GM23338 (cell line): ENCODE measurements around the gene GFER. TPM values are rescaled to one million over a fixed set of nuclear protein-coding genes. Genes with fewer than 3 reads are reported as not detected.

Experiments used
- ATAC-seq: fragments of 200-7000 bp; cut with Tn5 transposase; 3 replicates; pipeline ENCODE4 v1.9.1; 2020
- DNase-seq: peaks from one replicate; pipeline ENCODE4 v3.0.0-alpha.2; 2015; ENCODE audit warnings: low spot score
- H2AFZ ChIP-seq: fragments of 200-600 bp; sonication (generic); 2 replicates; pipeline ENCODE4 v1.8.0; 2016; ENCODE audit warnings: antibody characterized with exemption, mild to moderate bottlenecking, moderate library complexity
- H3F3A ChIP-seq: fragments of 200-600 bp; sonication (generic); replicated peaks from 2 replicates; pipeline ENCODE4 v1.8.0; 2017; ENCODE audit warnings: antibody characterized with exemption, mixed run types, low read depth
- H3K27ac ChIP-seq: fragments of 200-600 bp; sonication (generic); 2 replicates; pipeline ENCODE4 v1.6.1; 2016; ENCODE audit warnings: low read depth
- H3K27me3 ChIP-seq: fragments of 200-600 bp; sonication (generic); 2 replicates; pipeline ENCODE4 v1.8.0; 2016; ENCODE audit warnings: mild to moderate bottlenecking, mixed run types, moderate library complexity; ENCODE audit not compliant: insufficient read depth
- H3K36me3 ChIP-seq: fragments of 200-600 bp; sonication (generic); 2 replicates; pipeline ENCODE4 v1.8.0; 2016; ENCODE audit warnings: mild to moderate bottlenecking; ENCODE audit not compliant: insufficient read depth
- H3K4me1 ChIP-seq: fragments of 200-600 bp; sonication (generic); 2 replicates; pipeline ENCODE4 v1.8.0; 2016; ENCODE audit warnings: mild to moderate bottlenecking, moderate library complexity; ENCODE audit not compliant: insufficient read depth
- H3K4me2 ChIP-seq: fragments of 200-600 bp; sonication (generic); 2 replicates; pipeline ENCODE4 v1.7.1; 2017; ENCODE audit warnings: mixed run types
- H3K4me3 ChIP-seq: fragments of 200-600 bp; sonication (generic); 2 replicates; pipeline ENCODE4 v1.6.1; 2016; ENCODE audit warnings: mixed run types
- H3K79me2 ChIP-seq: fragments of 200-600 bp; sonication (generic); replicated peaks from 2 replicates; pipeline ENCODE4 v1.8.0; 2017; ENCODE audit warnings: mild to moderate bottlenecking; ENCODE audit not compliant: insufficient read depth
- H3K9me2 ChIP-seq: fragments of 200-600 bp; sonication (generic); 2 replicates; pipeline ENCODE4 v1.8.0; 2017; ENCODE audit not compliant: insufficient read depth
- H4K20me1 ChIP-seq: fragments of 200-600 bp; sonication (generic); replicated peaks from 2 replicates; pipeline ENCODE4 v1.8.0; 2017; ENCODE audit warnings: mild to moderate bottlenecking; ENCODE audit not compliant: insufficient read depth
- H3K27ac Mint-ChIP-seq: 2 replicates; pipeline ENCODE4 v1.8.0; 2020; ENCODE audit warnings: inconsistent platforms, mild to moderate bottlenecking, moderate library complexity, mixed read lengths
- H3K27me3 Mint-ChIP-seq: 3 replicates; pipeline ENCODE4 v1.8.0; 2022; ENCODE audit warnings: low read depth, mild to moderate bottlenecking, moderate library complexity, mixed read lengths, inconsistent platforms; ENCODE audit not compliant: insufficient read depth, poor library complexity
- H3K36me3 Mint-ChIP-seq: 3 replicates; pipeline ENCODE4 v1.8.0; 2021; ENCODE audit warnings: low read depth, mild to moderate bottlenecking, inconsistent platforms, moderate library complexity, mixed read lengths
- H3K4me1 Mint-ChIP-seq: 3 replicates; pipeline ENCODE4 v1.8.0; 2020; ENCODE audit warnings: mild to moderate bottlenecking, inconsistent platforms, mixed read lengths
- H3K4me3 Mint-ChIP-seq: 3 replicates; pipeline ENCODE4 v1.8.0; 2021; ENCODE audit warnings: moderate library complexity, mild to moderate bottlenecking, inconsistent platforms, mixed read lengths
- H3K9me3 Mint-ChIP-seq: 3 replicates; pipeline ENCODE4 v1.8.0; 2020; ENCODE audit warnings: moderate library complexity, mild to moderate bottlenecking, inconsistent platforms, mixed read lengths
- CREB1 ChIP-seq: fragments of 250-450 bp; sonication (Bioruptor Pico); IDR thresholded peaks from 2 replicates; pipeline ENCODE4 v1.5.0; 2020; ENCODE audit warnings: low read depth, mild to moderate bottlenecking, moderate library complexity
- CTCF ChIP-seq, 2 experiments: fragments of 200-600 bp in 1 of 2; sonication (generic) in 1 of 2; conservative IDR thresholded peaks; 2 replicates each; pipeline versions ENCODE4 v1.5.1 to v1.6.1; 2016 to 2017; ENCODE audit warnings: antibody characterized with exemption in 2 of 2, low read depth in 2 of 2, mild to moderate bottlenecking in 2 of 2, moderate library complexity in 1 of 2
- ETS1 ChIP-seq: IDR thresholded peaks from 2 replicates; pipeline ENCODE4 v1.6.1; 2016; ENCODE audit warnings: antibody characterized with exemption
- EZH2 ChIP-seq: fragments of 200-600 bp; sonication (generic); IDR thresholded peaks from one replicate; pipeline ENCODE4 v1.8.0; 2017; ENCODE audit warnings: antibody characterized with exemption, mild to moderate bottlenecking, low read depth; ENCODE audit not compliant: unreplicated experiment
- EZH2phosphoT487 ChIP-seq: fragments of 200-600 bp; sonication (generic); IDR thresholded peaks from one replicate; pipeline ENCODE4 v1.8.1; 2018; ENCODE audit warnings: antibody characterized with exemption; ENCODE audit not compliant: unreplicated experiment
- NANOG ChIP-seq: IDR thresholded peaks from 2 replicates; pipeline ENCODE4 v1.6.1; 2016; ENCODE audit warnings: antibody characterized with exemption, borderline replicate concordance
- POLR2AphosphoS5 ChIP-seq: IDR thresholded peaks from 2 replicates; pipeline ENCODE4 v1.6.1; 2016; ENCODE audit warnings: antibody characterized with exemption, low read depth
- STAT1 ChIP-seq: IDR thresholded peaks from one replicate; pipeline ENCODE4 v1.6.1; 2016; ENCODE audit warnings: antibody characterized with exemption; ENCODE audit not compliant: unreplicated experiment
- polyA plus RNA-seq: library from polyadenylated mRNA; unstranded; fragments of >200 nt; fragmentation: Nextera tagmentation; extraction: Ambion mirVana; gene quantifications from 2 replicates; pipeline ENCODE4 v1.2.1, GENCODE V29; 2016
- total RNA-seq: library from RNA; depleted of rRNA; stranded (reverse); fragments of >200 nt; shearing (Covaris generic); gene quantifications from 2 replicates; pipeline ENCODE4 v1.2.3, GENCODE V29; 2014

GFER gene
- total and polyA plus RNA-seq, 2 experiments from 2014 or later = 40.1 to 64.5 TPM

- Histone ChIP-seq H3K79me2 (peaks cover 31% of the 10 kb centered on the region), H3K9me2 (no peaks in the 10 kb centered on the region), H3K4me3 (peak within 1 kb of the TSS; percentile 89), H3K4me1 (peaks cover 33% of the 10 kb centered on the region; the same call in 1 of the 2 replicates), H3K27ac (peak within 1 kb of the TSS; percentile 84), H2AFZ (peak within 1 kb of the TSS; percentile 97), H3K27me3 (no peaks in the 10 kb centered on the region), H3F3A (peaks cover 49% of the 10 kb centered on the region), H4K20me1 (peaks cover 27% of the 10 kb centered on the region), H3K4me2 (peak within 1 kb of the TSS; percentile 91), H3K36me3 (peaks cover 25% of the 10 kb centered on the region)
- H3K27ac Mint-ChIP-seq = peak within 1 kb of the TSS; percentile 90
- ATAC-seq (peak; percentile 60), DNase-seq (peak; percentile 92)
- peaks cover 33% of the 10 kb centered on the region for H3K4me1 Mint-ChIP-seq
- H3K9me3 Mint-ChIP-seq = peaks cover 8% of the 10 kb centered on the region; the same call in 2 of the 3 replicates
- peak within 1 kb of the TSS; percentile 92 for H3K4me3 Mint-ChIP-seq
- peaks cover 52% of the 10 kb centered on the region for H3K27me3 Mint-ChIP-seq
- TF ChIP-seq POLR2AphosphoS5 (peak; percentile 96), ETS1 (peak; percentile 69; the same call in 1 of the 2 replicates), STAT1 (no peak), CREB1 (CRISPR knock-in tag) (peak; percentile 76), CTCF (conservative IDR thresholded peaks at IDR 0.05; ENCODE audit: low read depth in 2 of 2) (peak; percentile 44 to 70; a peak in 3 of 4 replicates), NANOG (no peak)
- H3K36me3 Mint-ChIP-seq = peaks cover 42% of the 10 kb centered on the region
Observed at GRCh38 chr16:1959269-1960039, 24.5 kb upstream of the GFER start, which contains the start of gene NDUFB10. Gene NDUFB10, plus strand, starts transcription at chr16:1959538. Its CDS starts 87 bp downstream, at chr16:1959625.

DNA sequence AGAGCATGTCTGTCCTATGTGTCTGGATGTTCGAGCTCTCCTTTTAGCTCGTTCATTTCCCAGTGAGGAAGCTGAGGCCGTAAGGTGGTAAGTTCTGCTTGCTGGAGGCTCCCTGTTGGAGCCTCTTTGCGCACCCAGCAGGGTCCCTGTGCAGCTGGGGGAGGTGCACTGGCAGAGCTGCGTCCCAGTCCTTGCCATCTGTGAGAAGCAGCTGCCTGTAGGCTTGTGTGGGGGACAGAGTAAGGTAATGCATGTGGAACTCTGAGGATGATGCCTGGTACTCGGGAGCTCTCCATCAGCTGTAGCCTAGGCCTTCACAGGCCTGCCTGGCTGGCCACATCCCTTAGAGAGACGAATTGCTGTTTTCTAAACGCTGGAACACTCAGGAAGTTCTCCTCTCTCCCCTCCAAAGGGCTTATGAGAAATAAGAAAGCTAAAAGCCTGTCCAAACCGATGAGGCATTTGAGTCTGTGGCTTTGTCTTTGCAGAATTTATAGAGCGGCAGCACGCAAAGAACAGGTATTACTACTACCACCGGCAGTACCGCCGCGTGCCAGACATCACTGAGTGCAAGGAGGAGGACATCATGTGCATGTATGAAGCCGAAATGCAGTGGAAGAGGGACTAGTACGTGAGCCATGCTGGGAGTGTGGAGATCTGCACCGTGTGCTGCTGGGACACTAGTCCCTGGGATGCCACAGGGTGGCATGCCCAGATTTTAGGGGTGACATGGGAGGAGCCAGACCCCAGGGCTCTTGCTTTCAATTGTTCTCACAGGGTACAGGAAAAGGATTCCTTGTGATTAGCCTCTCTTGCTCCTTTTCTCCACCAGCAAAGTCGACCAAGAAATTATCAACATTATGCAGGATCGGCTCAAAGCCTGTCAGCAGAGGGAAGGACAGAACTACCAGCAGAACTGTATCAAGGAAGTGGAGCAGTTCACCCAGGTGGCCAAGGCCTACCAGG is 23.0 kb upstream of the GFER start:
- peak; percentile 21 for ATAC-seq
- H3F3A ChIP-seq = peaks cover 49% of the 10 kb centered on the region
- no peak for TF ChIP-seq CREB1 (CRISPR knock-in tag)
- no peak for TF ChIP-seq EZH2
- no peak for TF ChIP-seq STAT1
- no peak for TF ChIP-seq EZH2phosphoT487
- TF ChIP-seq POLR2AphosphoS5 = peak; percentile 80

More for the DNA sequence above, 23.0 kb upstream of the GFER start:
- Histone ChIP-seq H3K4me3 (peak overlapping the region; percentile 89), H3K9me2 (no peaks in the 10 kb centered on the region), H3K27me3 (no peaks in the 10 kb centered on the region), H4K20me1 (peaks cover 27% of the 10 kb centered on the region), H2AFZ (no peak overlapping the region), H3K36me3 (peaks cover 25% of the 10 kb centered on the region), H3K4me1 (peaks cover 37% of the 10 kb centered on the region; the same call in 1 of the 2 replicates), H3K79me2 (peaks cover 43% of the 10 kb centered on the region), H3K27ac (peak overlapping the region; percentile 84; the same call in 1 of the 2 replicates), H3K4me2 (peak overlapping the region; percentile 91)
- Mint-ChIP-seq H3K9me3 (peaks cover 8% of the 10 kb centered on the region; the same call in 2 of the 3 replicates), H3K4me1 (peaks cover 33% of the 10 kb centered on the region), H3K4me3 (peak overlapping the region; percentile 92), H3K36me3 (peaks cover 44% of the 10 kb centered on the region), H3K27me3 (peaks cover 55% of the 10 kb centered on the region), H3K27ac (peak overlapping the region; percentile 90)
- DNase-seq = no peak
